Gastroesophageal sphincter (tissue), 4 donors: ENCODE data around the gene EPHB2. TPM values are rescaled to one million over a fixed set of nuclear protein-coding genes. Genes with fewer than 3 reads are reported as not detected.

Experiments
- ATAC-seq: fragments of 150-250 bp; one replicate; pipeline ENCODE4 v1.9.1; 2016; ENCODE audit warnings: mild to moderate bottlenecking, moderate library complexity
- H3K27ac ChIP-seq, 4 donors: fragments of 200-600 bp; sonication (generic) in 3 of 4; 1 replicate in 3 of 4; 2 replicates in 1 of 4; pipeline ENCODE4 v1.5.1; 2016 to 2019
- H3K27me3 ChIP-seq: fragments of 200-600 bp; sonication (generic); one replicate; pipeline ENCODE4 v1.5.1; 2019
- H3K36me3 ChIP-seq, 2 donors: fragments of 200-600 bp; sonication (generic); one replicate each; pipeline ENCODE4 v1.5.1; 2019; ENCODE audit warnings: control low read depth in 1 of 2
- H3K4me1 ChIP-seq, 3 donors: fragments of 200-600 bp; sonication (generic); 1 replicate in 2 of 3; 2 replicates in 1 of 3; pipeline ENCODE4 v1.5.1; 2016 to 2019; ENCODE audit warnings: control low read depth in 2 of 3
- H3K4me3 ChIP-seq, 2 donors: fragments of 200-600 bp; sonication (generic); one replicate each; pipeline ENCODE4 v1.5.1; 2019; ENCODE audit warnings: mild to moderate bottlenecking in 1 of 2, moderate library complexity in 1 of 2
- H3K9me3 ChIP-seq, 3 donors: fragments of 200-600 bp; sonication (generic); one replicate each; pipeline ENCODE4 v1.5.1; 2017 to 2019; ENCODE audit warnings: control low read depth in 2 of 3
- CTCF ChIP-seq, 4 experiments: fragments of 200-600 bp in 2 of 4; fragments of 450-650 bp in 2 of 4; sonication (generic) in 1 of 4; IDR thresholded peaks; one replicate each; pipeline ENCODE4 v1.5.1; 2017 to 2019; ENCODE audit warnings: antibody characterized with exemption in 4 of 4, mild to moderate bottlenecking in 2 of 4, moderate library complexity in 2 of 4
- EP300 ChIP-seq: sonication (generic); formaldehyde crosslinking; IDR thresholded peaks from one replicate; pipeline ENCODE4 v1.6.1; 2017; ENCODE audit warnings: antibody characterized with exemption, mild to moderate bottlenecking
- POLR2A ChIP-seq, 2 donors: fragments of 450-650 bp; IDR thresholded peaks; one replicate each; pipeline ENCODE4 v1.6.1; 2017; ENCODE audit warnings: antibody characterized with exemption in 2 of 2, mild to moderate bottlenecking in 2 of 2, moderate library complexity in 1 of 2
- POLR2AphosphoS5 ChIP-seq: sonication (generic); formaldehyde crosslinking; IDR thresholded peaks from one replicate; pipeline ENCODE4 v1.6.1; 2017; ENCODE audit warnings: antibody characterized with exemption
- WGBS, 2 donors: methylation state at CpG; one replicate each; pipeline ENCODE4 v1.1.5; 2018; ENCODE audit warnings: low coverage in 1 of 2; 5-methylcytosine and 5-hydroxymethylcytosine counted together
- total RNA-seq, 4 donors: library from RNA; depleted of rRNA; stranded (reverse); fragments of >200 nt; gene quantifications; one replicate each; pipeline ENCODE4 v1.1.0, GENCODE V29; 2016

Gene EPHB2
- total RNA-seq, 4 donors from 2014 or later: 2.0 to 5.9 (median 2.6) TPM

- Histone ChIP-seq H3K27me3 (peaks cover 36% of the 10 kb centered on the region), H3K4me1 (no peaks in the 10 kb centered on the region), H3K36me3 (no peaks in the 10 kb centered on the region), H3K27ac (no peak overlapping the region), H3K9me3 (no peaks in the 10 kb centered on the region), H3K4me3 (no peak overlapping the region)
- WGBS, 2 donors: 67% methylated on average over 5 of the region's 20 CpGs; no CpG with 5 or more reads in 1 of the 2 donors
- ATAC-seq: peak; percentile 62
- TF ChIP-seq EP300: no peak
- no peak for TF ChIP-seq CTCF (IDR thresholded peaks at IDR 0.05)
- no peak for TF ChIP-seq POLR2AphosphoS5
- no peak for TF ChIP-seq POLR2A (IDR thresholded peaks at IDR 0.05)
Measured at GRCh38 chr1:22876359-22877111, 165.9 kb downstream of the EPHB2 start.

- no peak overlapping the region for H3K4me3 ChIP-seq
- no peak for ATAC-seq
- no peak for TF ChIP-seq POLR2A (IDR thresholded peaks at IDR 0.05)
- no peak for TF ChIP-seq CTCF (IDR thresholded peaks at IDR 0.05)
- TF ChIP-seq EP300: no peak
- TF ChIP-seq POLR2AphosphoS5: no peak
- H3K36me3 ChIP-seq: no peaks in the 10 kb centered on the region
- no peaks in the 10 kb centered on the region for H3K4me1 ChIP-seq
- no peak overlapping the region for H3K27ac ChIP-seq
- H3K9me3 ChIP-seq: no peaks in the 10 kb centered on the region
- WGBS, 2 donors: 93% methylated on average over 4 of the region's 12 CpGs; no CpG with 5 or more reads in 1 of the 2 donors
- peaks cover 41% of the 10 kb centered on the region for H3K27me3 ChIP-seq
Measured at GRCh38 chr1:22877112-22877915, 166.7 kb downstream of the EPHB2 start.

- TF ChIP-seq CTCF (IDR thresholded peaks at IDR 0.05): no peak
- TF ChIP-seq POLR2A (IDR thresholded peaks at IDR 0.05): no peak
- no peak for TF ChIP-seq EP300
- no peak for TF ChIP-seq POLR2AphosphoS5
- Histone ChIP-seq H3K4me3 (no peak overlapping the region), H3K27ac (no peak overlapping the region), H3K9me3 (no peaks in the 10 kb centered on the region), H3K27me3 (peaks cover 39% of the 10 kb centered on the region), H3K36me3 (no peaks in the 10 kb centered on the region), H3K4me1 (no peaks in the 10 kb centered on the region)
- WGBS, 2 donors: no CpG with 5 or more reads among the region's 1 CpG
- no peak for ATAC-seq
Measured at GRCh38 chr1:22877980-22878379, 167.3 kb downstream of the EPHB2 start.

- Histone ChIP-seq H3K9me3 (no peaks in the 10 kb centered on the region), H3K27me3 (peaks cover 44% of the 10 kb centered on the region), H3K36me3 (no peaks in the 10 kb centered on the region), H3K27ac (no peak overlapping the region), H3K4me3 (no peak overlapping the region), H3K4me1 (no peaks in the 10 kb centered on the region)
- no CpG with 5 or more reads among the region's 13 CpGs for WGBS, 2 donors
- no peak for TF ChIP-seq CTCF (IDR thresholded peaks at IDR 0.05)
- TF ChIP-seq POLR2AphosphoS5: no peak
- no peak for TF ChIP-seq EP300
- no peak for TF ChIP-seq POLR2A (IDR thresholded peaks at IDR 0.05)
- ATAC-seq: no peak
Measured at GRCh38 chr1:22878626-22879025, 168.0 kb downstream of the EPHB2 start.
